22Rv1 (cell line): Measurements from ENCODE around the gene VASP.

ENCODE experiments used
- ZFX ChIP-seq: fragments of 450-650 bp; IDR thresholded peaks from 2 replicates; pipeline ENCODE4 v1.6.1; 2017; ENCODE audit warnings: antibody characterized with exemption, borderline replicate concordance
- TF ChIP-seq, protein P1 (sequence below): fragments of 450-650 bp; IDR thresholded peaks from 2 replicates; pipeline ENCODE4 v1.5.1; 2017; ENCODE audit warnings: mild to moderate bottlenecking

DNA sequence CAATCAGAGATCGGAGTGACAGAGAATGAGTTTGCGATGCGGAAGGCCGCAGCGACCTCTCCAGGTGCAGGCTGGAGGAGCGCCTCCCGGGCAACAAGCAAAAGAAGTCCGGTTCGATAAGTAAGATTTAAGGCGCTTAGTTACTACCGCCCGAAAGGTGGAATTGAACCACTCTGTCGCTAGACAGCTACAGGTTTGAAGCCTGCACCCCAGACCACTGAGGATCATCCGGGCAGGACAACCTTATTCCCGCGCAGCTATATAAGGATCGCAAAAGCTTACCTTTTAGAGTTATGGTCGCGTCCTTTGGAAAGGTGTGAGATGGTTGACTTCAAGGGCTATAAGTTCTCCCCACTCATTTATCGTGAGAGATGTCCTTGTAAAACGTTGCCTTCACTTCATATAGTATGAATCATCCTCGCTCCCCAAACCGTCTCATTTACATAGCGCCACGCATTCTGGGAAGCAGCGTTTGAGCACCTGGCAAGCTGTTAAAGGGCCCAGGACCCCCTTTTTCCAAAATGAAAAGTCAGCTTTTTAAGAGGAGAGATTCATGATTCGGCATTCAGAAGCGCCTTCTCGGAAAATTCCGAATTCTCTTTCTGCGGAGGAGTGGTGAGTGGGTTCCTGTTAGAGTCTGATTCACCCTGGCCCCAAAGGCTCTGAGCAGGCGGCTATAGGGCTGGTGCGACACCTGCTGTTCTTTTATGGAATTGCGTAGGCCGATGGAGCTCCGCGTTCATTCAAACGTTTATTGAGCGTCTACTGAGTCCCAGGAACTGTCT, 28.6 kb upstream of the VASP start:
- TF ChIP-seq, protein P1, sequence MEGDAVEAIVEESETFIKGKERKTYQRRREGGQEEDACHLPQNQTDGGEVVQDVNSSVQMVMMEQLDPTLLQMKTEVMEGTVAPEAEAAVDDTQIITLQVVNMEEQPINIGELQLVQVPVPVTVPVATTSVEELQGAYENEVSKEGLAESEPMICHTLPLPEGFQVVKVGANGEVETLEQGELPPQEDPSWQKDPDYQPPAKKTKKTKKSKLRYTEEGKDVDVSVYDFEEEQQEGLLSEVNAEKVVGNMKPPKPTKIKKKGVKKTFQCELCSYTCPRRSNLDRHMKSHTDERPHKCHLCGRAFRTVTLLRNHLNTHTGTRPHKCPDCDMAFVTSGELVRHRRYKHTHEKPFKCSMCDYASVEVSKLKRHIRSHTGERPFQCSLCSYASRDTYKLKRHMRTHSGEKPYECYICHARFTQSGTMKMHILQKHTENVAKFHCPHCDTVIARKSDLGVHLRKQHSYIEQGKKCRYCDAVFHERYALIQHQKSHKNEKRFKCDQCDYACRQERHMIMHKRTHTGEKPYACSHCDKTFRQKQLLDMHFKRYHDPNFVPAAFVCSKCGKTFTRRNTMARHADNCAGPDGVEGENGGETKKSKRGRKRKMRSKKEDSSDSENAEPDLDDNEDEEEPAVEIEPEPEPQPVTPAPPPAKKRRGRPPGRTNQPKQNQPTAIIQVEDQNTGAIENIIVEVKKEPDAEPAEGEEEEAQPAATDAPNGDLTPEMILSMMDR: peak; percentile 91
- no peak for TF ChIP-seq ZFX
